ENCODE measurements around the gene CD4. TPM values are rescaled to one million over a fixed set of nuclear protein-coding genes. Genes with fewer than 3 reads are reported as not detected.

The CD4 gene
- total and polyA plus RNA-seq, 4 donors, result 15.9 to 44.8 (median 32.0) TPM

- Histone ChIP-seq H3K36me3 (ENCODE audit: control insufficient read depth in 4 of 4, insufficient read depth in 3 of 4, low read depth in 1 of 4, low read length in 3 of 4) (peaks cover 0 to 3% (median 0%) of the 10 kb centered on the region in 4 donors), H3K27me3 (ENCODE audit: control insufficient read depth in 4 of 4, insufficient read depth in 4 of 4, low read length in 3 of 4) (no peaks in the 10 kb centered on the region), H3K4me1 (ENCODE audit: control insufficient read depth in 4 of 4, insufficient read depth in 4 of 4, low read length in 3 of 4) (peaks cover 10 to 63% (median 54%) of the 10 kb centered on the region in 4 donors), H3K9me3 (ENCODE audit: control insufficient read depth in 4 of 4, low read length in 3 of 4) (no peaks in the 10 kb centered on the region), H3K9ac (ENCODE audit: low read depth in 1 of 2, low read length in 2 of 2) (no peak overlapping the region), H3K4me3 (ENCODE audit: low read depth in 1 of 3, low read length in 3 of 3) (no peak overlapping the region), H3K27ac (ENCODE audit: low read depth in 1 of 2, low read length in 2 of 2) (peak overlapping the region; percentile 50 to 90)
- DNase-seq (ENCODE audit: low spot score), result no peak
- TF ChIP-seq ATF3 (IDR thresholded peaks at IDR 0.05) (no peak), HNF4G (IDR thresholded peaks at IDR 0.05) (peak; percentile 99), MAX (IDR thresholded peaks at IDR 0.05) (peak; percentile 85), RXRA (IDR thresholded peaks at IDR 0.05) (peak; percentile 92 to 94), SP1 (IDR thresholded peaks at IDR 0.05) (peak; percentile 99), ZBTB33 (IDR thresholded peaks at IDR 0.05) (peak; percentile 68), HNF4A (conservative IDR thresholded peaks at IDR 0.05) (peak; percentile 99 to 100), EGR1 (IDR thresholded peaks at IDR 0.05; ENCODE audit: low read depth in 2 of 2) (peak in 1 of 2 donors; percentile 85), RAD21 (IDR thresholded peaks at IDR 0.05) (peak; percentile 32 to 53), FOXA2 (IDR thresholded peaks at IDR 0.05) (peak; percentile 63), GABPA (IDR thresholded peaks at IDR 0.05 in 1 of 2, conservative IDR thresholded peaks at IDR 0.05 in 1 of 2) (peak in 1 of 2 donors; percentile 64), TAF1 (conservative IDR thresholded peaks at IDR 0.05) (no peak), JUND (IDR thresholded peaks at IDR 0.05) (peak; percentile 77 to 79), REST (IDR thresholded peaks at IDR 0.05) (peak; percentile 59), YY1 (IDR thresholded peaks at IDR 0.05) (peak; percentile 52), CTCF (IDR thresholded peaks at IDR 0.05; ENCODE audit: low read depth, low read length, missing input control) (no peak), NR2F2 (IDR thresholded peaks at IDR 0.05) (peak; percentile 49), FOXA1 (IDR thresholded peaks at IDR 0.05) (peak; percentile 48)
- 54% methylated on average over 6 of the region's 6 CpGs for WGBS
These were observed 9.5 kb upstream of the CD4 start for GRCh38 chr12:6779708-6780432.

Measured in liver (tissue), 9 donors.